Activated CD8-positive, alpha-beta memory T cell treated with anti-CD3 and anti-CD28 coated beads for 4 hours (primary cell): ENCODE measurements around the gene ENTPD3.
"Not testable (repeated sequence)": the region's sequence is repeated elsewhere in the genome, so short reads cannot be mapped to it uniquely, and the experiment has no call there.

ENCODE experiments used
- DNase-seq, 2 donors: peaks; one replicate each; pipeline ENCODE4 v3.0.0-alpha.2; 2020; ENCODE audit warnings: low read depth in 2 of 2

ENTPD3 gene

DNA sequence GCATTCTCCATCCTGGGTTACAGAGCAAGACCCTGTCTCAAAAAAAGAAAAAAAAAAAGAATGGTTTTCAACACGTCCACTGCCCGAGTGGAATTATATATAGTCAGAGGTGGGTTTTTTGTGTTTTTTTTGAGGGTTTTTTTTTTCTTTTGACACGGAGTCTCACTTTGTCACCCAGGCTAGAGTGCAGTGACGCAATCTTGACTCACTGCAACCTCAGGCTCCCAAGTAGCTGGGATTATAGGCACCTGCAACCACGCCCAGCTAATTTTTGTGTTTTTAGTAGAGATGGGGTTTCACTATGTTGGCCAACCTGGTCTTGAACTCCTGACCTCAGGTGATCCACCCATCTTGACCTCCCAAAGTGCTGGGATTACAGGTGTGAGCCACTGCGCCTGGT lies 73.5 kb downstream of the ENTPD3 start:
- not testable (repeated sequence) for DNase-seq

DNA sequence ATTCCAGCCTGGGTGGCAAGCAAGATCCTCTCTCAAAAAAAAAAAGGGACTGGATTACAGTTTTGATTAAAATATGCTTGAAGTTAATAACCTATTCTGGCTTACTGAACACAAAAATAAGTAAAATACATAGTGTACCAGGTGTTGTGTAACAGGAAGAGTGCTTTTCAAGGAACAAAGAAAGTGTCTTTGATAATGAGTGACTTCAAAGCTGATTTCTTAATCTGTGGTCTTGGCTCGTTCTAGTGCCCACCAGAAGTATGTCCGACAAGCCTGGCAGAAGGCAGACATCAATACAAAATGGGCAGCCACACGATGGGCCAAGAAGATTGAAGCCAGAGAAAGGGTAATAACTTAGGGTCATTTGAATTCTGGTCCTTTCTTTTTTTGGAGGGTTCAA lies 74.2 kb downstream of the ENTPD3 start:
- DNase-seq, result no peak

DNA sequence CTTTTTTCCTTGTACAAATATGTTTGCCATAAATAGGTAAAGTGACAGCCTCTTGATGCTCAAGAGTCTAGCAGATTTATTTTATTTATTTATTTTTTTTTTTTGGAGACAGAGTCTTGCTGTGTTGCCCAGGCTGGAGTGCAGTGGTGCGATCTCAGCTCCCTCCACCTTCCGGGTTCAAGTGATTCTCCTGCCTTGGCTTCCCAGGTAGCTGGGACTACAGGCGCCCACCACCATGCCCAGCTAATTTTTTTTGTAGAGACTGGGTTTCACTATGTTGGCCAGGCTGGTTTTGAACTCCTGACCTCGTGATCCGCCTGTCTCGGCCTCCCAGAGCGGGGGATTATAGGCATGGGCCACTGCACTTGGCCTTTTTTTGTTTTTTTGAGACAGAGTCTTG lies 75.9 kb downstream of the ENTPD3 start:
- DNase-seq, result not testable (repeated sequence)

DNA sequence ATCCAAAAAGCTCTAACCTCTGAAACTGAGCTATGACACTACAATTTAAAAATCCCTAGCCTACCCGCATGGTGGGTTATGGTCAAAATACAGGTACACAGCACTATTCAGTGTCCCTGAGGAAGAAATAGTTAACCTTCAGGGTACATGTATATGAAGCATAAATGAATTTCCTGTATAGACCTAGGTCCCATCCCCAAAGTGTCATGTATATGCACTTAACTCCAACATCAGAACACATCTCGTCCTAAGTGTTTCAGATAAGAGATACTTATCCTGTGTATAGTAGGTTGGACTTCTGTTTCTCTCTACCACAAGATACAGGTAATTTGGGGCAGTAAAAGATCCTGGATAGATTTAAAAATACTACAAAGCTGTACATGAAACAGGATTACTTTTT lies 76.6 kb downstream of the ENTPD3 start:
- no peak for DNase-seq

DNA sequence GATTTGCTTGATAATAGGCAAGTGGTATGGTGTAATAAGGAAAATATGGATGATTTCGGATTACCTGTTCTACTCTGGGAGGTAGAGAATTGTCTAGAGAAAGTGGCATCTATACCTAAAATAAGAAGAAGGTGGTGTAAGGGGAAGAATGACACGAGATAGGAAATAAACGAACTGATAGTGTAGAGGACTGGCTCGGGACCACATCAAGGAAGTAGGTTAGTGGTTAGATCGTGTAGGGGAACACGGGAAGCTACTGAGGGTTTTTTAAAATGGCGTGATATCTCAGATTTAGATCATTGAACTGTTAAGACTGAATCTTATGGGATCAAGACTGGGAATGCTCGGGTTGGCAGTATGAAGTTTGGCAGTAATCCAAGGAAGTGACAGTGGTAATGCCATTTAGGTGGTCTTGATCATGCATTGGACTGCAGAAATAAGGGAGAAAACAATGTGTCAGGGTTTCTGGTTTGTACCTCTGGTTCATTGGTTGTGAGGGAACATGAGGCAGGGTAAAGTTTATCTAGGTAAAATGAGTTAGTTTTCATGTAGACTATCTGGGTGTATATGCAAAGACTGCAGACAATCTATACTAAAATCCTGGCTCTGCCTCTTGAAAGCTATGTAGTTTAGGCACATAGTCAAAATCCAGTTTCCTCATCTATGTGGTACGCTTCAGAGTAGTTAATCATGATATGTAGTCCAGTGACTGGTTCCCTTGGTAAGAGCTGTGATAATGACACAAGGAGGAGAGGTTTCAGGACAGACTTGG lies 77.5 kb downstream of the ENTPD3 start:
- DNase-seq, result no peak

DNA sequence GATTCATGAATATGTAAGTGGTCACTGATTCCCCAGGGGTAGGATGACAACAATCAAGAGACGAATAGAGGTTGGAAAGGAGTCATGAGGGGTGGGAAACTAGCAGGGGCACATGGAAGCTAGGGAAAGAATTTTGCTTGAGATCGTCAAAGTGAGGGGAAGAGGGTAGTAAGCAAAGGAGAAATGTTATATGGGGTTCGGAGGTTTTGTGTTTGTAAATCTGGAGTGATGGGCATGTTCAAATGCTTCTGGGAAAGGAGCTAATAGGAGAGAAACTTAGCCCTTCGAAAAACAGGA lies 78.1 kb downstream of the ENTPD3 start:
- no peak for DNase-seq

DNA sequence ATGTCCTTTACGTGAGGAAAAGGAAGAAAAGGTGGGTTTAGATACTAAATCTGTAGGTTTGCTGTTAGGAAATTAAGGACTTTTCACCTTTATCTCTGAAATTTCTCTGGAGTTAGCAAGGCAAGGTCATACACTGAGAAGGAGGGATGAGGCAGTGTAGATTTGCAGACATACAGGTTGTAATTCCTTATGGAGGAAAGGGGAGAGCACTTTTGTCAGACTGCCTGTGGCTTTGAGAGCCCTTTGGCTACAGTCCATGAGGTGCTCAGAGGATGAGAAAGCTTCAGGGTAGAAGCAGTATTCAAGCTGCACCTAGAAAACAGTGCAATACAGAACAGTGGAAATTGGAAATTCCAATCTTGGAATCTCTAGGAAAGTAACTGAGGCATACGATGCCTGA lies 78.5 kb downstream of the ENTPD3 start:
- DNase-seq, result no peak

DNA sequence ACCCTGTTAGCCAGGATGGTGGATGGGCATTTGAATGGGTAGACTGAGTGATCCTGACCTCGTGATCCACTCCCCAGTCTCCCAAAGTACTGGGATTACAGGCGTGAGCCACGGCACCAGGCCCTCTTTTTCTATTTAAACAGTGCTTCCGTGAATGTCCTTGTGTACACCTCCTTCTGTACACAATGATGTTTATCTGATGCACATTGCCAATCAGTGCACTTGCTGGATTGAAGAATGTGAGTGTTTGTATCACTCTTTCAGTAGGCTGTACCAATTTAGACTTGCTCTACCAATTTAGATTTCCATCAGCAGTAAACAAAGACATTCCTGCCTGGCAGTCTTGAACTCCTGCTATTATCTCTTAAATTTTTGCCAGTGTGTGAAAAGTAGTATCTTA lies 81.0 kb downstream of the ENTPD3 start:
- DNase-seq, result no peak

DNA sequence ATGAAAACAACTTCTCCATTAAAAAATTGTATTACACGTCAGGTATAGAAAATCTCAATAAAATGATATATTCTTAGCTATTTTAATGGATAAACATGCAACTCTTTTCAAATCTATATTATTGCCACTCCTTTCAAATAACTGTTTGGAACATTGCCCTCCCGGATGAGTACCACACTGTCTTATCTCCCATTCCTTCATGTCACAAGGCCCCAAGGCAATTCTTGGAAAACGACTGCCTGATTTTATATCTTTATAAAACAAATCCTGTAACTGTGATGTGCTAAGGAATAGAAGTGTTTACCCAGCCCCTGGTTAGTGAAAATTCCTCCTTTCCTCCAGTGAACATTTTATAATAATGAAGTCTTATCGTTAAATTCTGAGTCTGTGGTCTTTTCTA lies 83.7 kb downstream of the ENTPD3 start:
- no peak for DNase-seq

DNA sequence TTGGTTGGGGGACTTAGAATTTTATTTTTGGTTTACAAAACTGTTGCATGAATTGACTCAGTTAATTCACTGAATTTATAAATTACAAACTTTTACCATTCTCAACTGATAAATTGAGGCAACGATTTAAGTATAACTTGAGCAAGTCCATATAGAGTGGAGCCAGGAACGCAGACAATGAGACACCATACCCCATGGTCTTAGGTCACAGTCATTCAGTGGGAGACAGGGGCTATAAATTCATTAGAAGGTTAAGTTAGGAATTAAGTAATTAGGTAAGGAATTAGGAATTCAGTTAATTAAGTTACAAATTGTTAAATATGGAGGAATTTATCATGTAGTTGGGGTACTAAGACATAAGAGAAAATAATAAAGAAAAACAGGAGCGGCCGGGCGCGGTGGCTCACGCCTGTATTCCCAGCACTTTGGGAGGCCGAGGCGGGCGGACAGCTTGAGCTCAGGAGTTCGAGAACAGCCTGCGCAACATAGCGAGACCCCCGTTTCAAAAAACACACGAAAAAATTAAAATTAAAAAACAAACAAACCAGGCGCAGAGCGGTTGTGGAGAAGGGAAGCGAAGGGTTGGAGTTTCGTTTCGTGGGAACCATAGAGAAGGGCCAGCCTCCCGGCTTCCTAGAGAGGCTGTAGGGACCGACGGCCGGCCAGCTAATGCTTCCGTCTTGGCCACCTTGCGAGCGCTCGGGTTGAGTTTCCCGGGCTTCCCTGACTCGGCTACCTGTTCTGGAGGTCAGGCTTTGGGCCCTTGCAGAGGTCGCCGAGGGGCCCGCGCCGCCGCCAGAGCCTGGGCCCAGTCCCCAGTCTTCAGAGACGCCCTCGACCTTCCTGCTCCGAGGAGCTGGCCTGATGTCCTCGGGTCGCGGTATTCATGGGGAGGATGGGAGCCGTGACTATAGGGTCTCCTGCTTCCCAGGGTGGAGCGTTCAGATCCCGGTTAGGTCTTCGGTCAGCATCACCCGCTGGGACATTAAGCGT lies 89.8 kb downstream of the ENTPD3 start, which contains the start of gene ZNF619:
Gene ZNF619 (plus strand): TSS at position 645 of the 993 bp plus-strand sequence. CDS start 858 bp downstream, outside the sequence.
- DNase-seq, result peak in 1 of 2 donors; percentile 24

DNA sequence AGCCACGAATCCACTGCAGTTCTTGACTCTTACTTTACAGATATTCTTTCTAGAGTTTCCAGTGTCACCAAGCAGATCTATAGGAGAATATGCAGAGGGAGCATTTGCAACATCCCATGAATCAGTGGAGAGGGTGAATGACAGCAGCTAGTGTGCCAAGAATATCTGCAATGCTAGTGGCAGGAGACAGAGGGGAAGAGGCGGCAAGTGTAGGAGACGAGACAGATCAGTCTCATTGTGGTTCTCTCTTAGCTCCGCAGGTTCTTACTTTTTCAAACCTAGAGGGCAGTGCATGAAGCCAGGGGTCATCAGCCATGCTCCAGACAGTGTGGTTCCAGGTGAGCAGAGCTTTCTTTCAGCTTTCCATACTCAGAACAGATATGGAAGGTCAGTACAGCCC lies 90.7 kb downstream of the ENTPD3 start:
- no peak for DNase-seq
